ENCODE data around the gene GARNL3. TPM values are rescaled to one million over a fixed set of nuclear protein-coding genes. Genes with fewer than 3 reads are reported as not detected.

Gene GARNL3
- total RNA-seq, 6 experiments from 2014 or later: 4.4 to 9.7 (median 6.1) TPM

- no peak overlapping the region for H3K27ac ChIP-seq
- H3K4me3 ChIP-seq: no peak overlapping the region
- peaks cover 0 to 14% (median 4%) of the 10 kb centered on the region in 4 donors for H3K4me1 ChIP-seq
- TF ChIP-seq POLR2A (IDR thresholded peaks at IDR 0.05) (no peak), CTCF (IDR thresholded peaks at IDR 0.05) (no peak)
- intact Hi-C loops (cut with DNase I): no loop called here
- 76% methylated on average over 3 of the region's 3 CpGs for WGBS (ENCODE audit: insufficient coverage, low coverage, low lambda C conversion rate, missing lambda C conversion rate)
- ATAC-seq (no peak), DNase-seq (no peak)
- no peaks in the 10 kb centered on the region for H3K27me3 ChIP-seq
- H3K36me3 ChIP-seq: no peaks in the 10 kb centered on the region
- no peaks in the 10 kb centered on the region for H3K9me3 ChIP-seq
These were observed 13.6 kb upstream of the GARNL3 start for GRCh38 chr9:127250896-127251391.

DNA sequence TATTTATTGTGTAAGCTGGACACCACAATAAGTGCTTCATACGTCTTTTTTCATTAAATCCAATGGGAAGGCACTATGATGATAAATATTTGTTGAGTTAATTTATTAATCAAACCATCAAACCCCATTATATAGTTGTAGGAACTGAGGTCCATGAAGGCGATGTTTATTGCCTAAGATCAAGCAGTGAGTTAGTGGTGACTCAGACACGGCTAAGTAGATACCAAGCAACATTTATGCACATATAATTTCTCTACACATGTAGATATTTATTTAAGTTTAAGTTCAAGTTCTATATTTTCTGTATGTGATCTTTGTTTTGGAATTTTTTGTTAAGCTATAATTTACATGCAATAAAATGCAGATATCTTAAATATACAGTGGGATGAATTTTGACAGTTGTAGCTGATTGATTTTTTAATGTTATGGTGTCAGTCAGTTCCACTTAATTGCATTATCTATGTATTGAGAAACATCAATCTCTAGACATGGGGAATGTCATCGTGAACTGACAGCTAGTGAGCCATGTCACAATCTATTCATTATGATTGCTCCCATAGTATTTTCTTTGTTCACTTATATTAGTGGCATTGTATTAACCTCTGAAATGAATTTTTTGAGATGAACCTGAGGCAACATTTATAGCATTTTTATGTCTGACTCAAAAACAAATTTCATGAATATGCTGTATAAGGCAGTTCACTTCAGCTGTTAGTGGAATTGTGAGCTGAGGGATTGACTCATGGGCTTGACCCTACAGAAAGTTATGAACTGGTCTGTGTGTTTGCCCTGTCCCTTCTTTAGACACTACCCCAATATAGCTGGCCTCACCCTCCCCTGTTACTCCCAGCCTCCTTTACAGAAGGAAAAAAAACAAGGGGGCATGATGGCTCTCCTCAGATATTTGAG lies 11.9 kb upstream of the GARNL3 start:
- peaks cover 0 to under 1% (median 0%) of the 10 kb centered on the region in 4 donors for H3K4me1 ChIP-seq
- no peak overlapping the region for H3K27ac ChIP-seq
- intact Hi-C loops (cut with DNase I): no loop called here
- no peak for TF ChIP-seq CTCF (IDR thresholded peaks at IDR 0.05)
- no peak for TF ChIP-seq POLR2A (IDR thresholded peaks at IDR 0.05)
- ATAC-seq (no peak), DNase-seq (no peak)
- no peak overlapping the region for H3K4me3 ChIP-seq
- WGBS (ENCODE audit: insufficient coverage, low coverage, low lambda C conversion rate, missing lambda C conversion rate): 91% methylated on average over 4 of the region's 4 CpGs
- no peaks in the 10 kb centered on the region for H3K36me3 ChIP-seq
- H3K27me3 ChIP-seq: no peaks in the 10 kb centered on the region
- no peaks in the 10 kb centered on the region for H3K9me3 ChIP-seq

DNA sequence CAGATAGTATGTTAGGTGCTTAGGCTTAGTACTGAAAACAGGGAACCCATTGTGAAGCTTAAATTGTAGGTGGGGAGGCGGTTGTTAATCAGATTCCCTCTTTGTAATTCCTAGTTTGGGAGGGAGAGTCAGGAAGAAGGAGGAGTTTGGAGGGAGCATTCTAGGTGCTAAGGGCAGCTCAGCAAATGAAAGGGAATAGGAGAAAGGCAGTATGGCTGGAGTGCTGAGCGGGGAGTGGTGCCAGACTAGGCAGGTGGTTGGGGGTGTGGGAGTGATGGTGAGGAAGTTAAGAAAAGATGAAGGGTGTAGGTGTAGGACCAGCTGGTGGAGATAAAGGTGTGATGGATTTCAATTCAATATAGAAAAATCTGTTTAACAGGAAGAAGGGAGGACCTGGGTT lies 11.1 kb upstream of the GARNL3 start:
- 94% methylated on average over 2 of the region's 2 CpGs for WGBS (ENCODE audit: insufficient coverage, low coverage, low lambda C conversion rate, missing lambda C conversion rate)
- Histone ChIP-seq H3K9me3 (no peaks in the 10 kb centered on the region), H3K4me3 (no peak overlapping the region), H3K27ac (no peak overlapping the region), H3K27me3 (no peaks in the 10 kb centered on the region), H3K36me3 (no peaks in the 10 kb centered on the region), H3K4me1 (no peaks in the 10 kb centered on the region)
- no peak for DNase-seq
- intact Hi-C loops (cut with DNase I): no loop called here
- no peak for ATAC-seq
- no peak for TF ChIP-seq POLR2A (IDR thresholded peaks at IDR 0.05)
- no peak for TF ChIP-seq CTCF (IDR thresholded peaks at IDR 0.05)

DNA sequence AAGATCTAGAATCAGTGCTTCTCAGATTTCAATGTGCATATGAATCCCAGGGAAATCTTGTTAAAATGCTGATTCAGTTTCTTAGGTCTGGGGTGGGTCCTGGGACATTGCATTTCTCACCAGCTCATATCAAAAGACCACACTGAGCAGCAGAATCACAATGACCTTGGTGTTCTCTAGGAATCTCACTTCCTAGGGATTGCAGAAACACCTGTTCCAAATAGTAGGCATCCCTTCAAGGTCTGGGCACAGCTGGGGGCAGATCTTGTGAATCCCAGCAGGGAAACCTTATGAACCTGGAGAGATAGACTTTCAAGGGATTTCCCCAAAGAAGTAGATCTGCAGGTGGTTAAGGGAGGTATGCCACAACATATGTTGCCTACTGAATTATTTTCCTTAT lies 8.9 kb upstream of the GARNL3 start:
- ATAC-seq (no peak), DNase-seq (no peak)
- Histone ChIP-seq H3K36me3 (no peaks in the 10 kb centered on the region), H3K27me3 (no peaks in the 10 kb centered on the region), H3K9me3 (no peaks in the 10 kb centered on the region), H3K4me1 (no peaks in the 10 kb centered on the region), H3K4me3 (no peak overlapping the region), H3K27ac (no peak overlapping the region)
- intact Hi-C loops (cut with DNase I): no loop called here
- TF ChIP-seq POLR2A (IDR thresholded peaks at IDR 0.05) (no peak), CTCF (IDR thresholded peaks at IDR 0.05) (no peak)

Data from right lobe of liver (tissue), 6 donors.